Stimulated activated memory B cell treated with anti-CD40 and anti-IgM and Interleukin-4, amounts not matched to agents 10 μg/mL and 1 μg/mL and 100 μg/mL, for 72 hours (primary cell): ENCODE results near the gene MRPL42.
"Not testable (repeated sequence)": the region's sequence is repeated elsewhere in the genome, so short reads cannot be mapped to it uniquely, and the experiment has no call there.

ENCODE experiments used
- ATAC-seq: fragments of 150-1000 bp; cut with Tn5 transposase; 2 replicates; pipeline ENCODE4 v1.10.0; 2021
- H3K27ac Mint-ChIP-seq: one replicate; pipeline ENCODE4 v1.8.0; 2022; ENCODE audit warnings: mild to moderate bottlenecking, mixed read lengths
- H3K27me3 Mint-ChIP-seq: one replicate; pipeline ENCODE4 v1.8.0; 2022; ENCODE audit warnings: mixed read lengths
- H3K36me3 Mint-ChIP-seq: one replicate; pipeline ENCODE4 v1.8.0; 2022; ENCODE audit warnings: mixed read lengths
- H3K4me1 Mint-ChIP-seq: one replicate; pipeline ENCODE4 v1.8.0; 2022; ENCODE audit warnings: mixed read lengths
- H3K4me3 Mint-ChIP-seq: one replicate; pipeline ENCODE4 v1.8.0; 2022; ENCODE audit warnings: mild to moderate bottlenecking, moderate library complexity, mixed read lengths
- H3K9me3 Mint-ChIP-seq: one replicate; pipeline ENCODE4 v1.8.0; 2022; ENCODE audit warnings: mixed read lengths

Gene MRPL42

DNA sequence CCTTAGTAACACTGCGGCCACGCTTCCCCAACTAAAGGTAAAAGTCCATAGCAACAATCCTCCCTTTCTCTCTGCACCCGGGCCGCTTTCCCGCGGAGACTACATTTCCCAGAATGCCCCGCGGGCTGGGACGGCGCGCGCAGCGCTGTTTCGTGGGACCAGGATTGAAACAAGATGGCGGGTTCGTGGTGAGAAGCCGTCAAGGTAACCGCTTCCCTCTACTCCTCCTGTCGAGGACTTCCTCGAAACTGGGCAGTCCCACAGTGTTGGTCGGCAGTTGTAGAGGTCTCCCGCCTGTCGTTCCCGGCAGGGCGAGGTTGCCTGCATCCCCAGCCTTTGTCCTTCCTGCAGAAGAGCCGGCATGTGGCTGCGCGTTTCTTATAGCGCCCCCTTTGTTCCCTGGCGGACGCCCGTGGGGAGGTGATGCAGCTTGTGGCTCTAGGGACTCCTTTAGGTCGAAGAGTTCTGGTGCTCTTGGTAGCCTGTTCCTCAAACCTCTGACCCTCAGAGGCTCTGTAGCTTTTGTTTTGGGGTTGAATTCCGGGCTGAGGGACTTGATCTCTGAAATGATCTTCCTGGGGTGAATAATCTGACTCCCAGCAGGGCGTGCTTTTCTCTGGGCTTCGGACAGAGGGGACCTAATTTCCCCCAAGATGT is at the start of gene MRPL42:
Gene MRPL42, plus strand, starts transcription at position 164 of the 657 bp plus-strand sequence. CDS start 1,772 bp downstream, outside the sequence.
- Mint-ChIP-seq H3K9me3 (no peaks in the 10 kb centered on the region), H3K27ac (peak within 1 kb of the TSS; percentile 94), H3K4me1 (peaks cover 33% of the 10 kb centered on the region), H3K4me3 (peak within 1 kb of the TSS; percentile 90), H3K27me3 (no peaks in the 10 kb centered on the region), H3K36me3 (peaks cover 14% of the 10 kb centered on the region)
- peak; percentile 96 for ATAC-seq

DNA sequence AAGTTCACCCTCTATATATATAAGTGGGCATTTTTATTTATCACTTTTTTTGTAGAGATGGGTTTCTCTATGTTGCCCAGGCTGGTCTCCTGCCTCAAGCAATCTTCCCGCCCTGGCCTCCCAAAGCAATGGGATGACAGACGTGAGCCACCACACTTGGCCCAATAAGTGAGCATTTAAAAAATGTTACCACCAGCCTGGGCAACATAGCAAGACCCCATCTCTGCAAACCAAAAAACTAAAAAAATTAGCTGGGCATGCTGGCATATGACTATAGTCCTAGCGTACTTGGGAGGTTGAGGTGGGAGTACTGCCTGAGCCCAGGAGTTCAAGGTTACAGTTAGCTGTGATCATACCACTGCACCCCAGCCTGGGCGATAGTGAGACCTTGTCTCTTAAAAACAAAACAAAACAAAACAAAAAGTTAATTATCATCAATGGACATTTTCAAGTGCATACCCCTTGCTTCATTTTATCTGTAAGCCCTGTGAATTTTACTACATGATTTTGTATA is 49.3 kb upstream of the MRPL42 start:
- no peak overlapping the region for H3K27ac Mint-ChIP-seq
- H3K9me3 Mint-ChIP-seq, result no peaks in the 10 kb centered on the region
- no peaks in the 10 kb centered on the region for H3K27me3 Mint-ChIP-seq
- peaks cover 82% of the 10 kb centered on the region for H3K4me1 Mint-ChIP-seq
- H3K4me3 Mint-ChIP-seq, result no peak overlapping the region
- no peak for ATAC-seq
- peaks cover 14% of the 10 kb centered on the region for H3K36me3 Mint-ChIP-seq

GRCh38 chr12:93419388-93420034 is 47.8 kb upstream of the MRPL42 start:
- peak; percentile 58 for ATAC-seq
- Mint-ChIP-seq H3K27ac (peak overlapping the region; percentile 54), H3K36me3 (peaks cover 3% of the 10 kb centered on the region), H3K9me3 (no peaks in the 10 kb centered on the region), H3K4me1 (peaks cover 81% of the 10 kb centered on the region), H3K27me3 (no peaks in the 10 kb centered on the region), H3K4me3 (peak overlapping the region; percentile 9)

GRCh38 chr12:93422050-93422449 is 45.3 kb upstream of the MRPL42 start:
- no peak overlapping the region for H3K4me3 Mint-ChIP-seq
- H3K36me3 Mint-ChIP-seq, result no peaks in the 10 kb centered on the region
- peaks cover 81% of the 10 kb centered on the region for H3K4me1 Mint-ChIP-seq
- H3K9me3 Mint-ChIP-seq, result no peaks in the 10 kb centered on the region
- H3K27me3 Mint-ChIP-seq, result no peaks in the 10 kb centered on the region
- no peak for ATAC-seq
- H3K27ac Mint-ChIP-seq, result peak overlapping the region; percentile 54

GRCh38 chr12:93425736-93426411 is 41.4 kb upstream of the MRPL42 start:
- Mint-ChIP-seq H3K4me1 (peaks cover 94% of the 10 kb centered on the region), H3K4me3 (peak overlapping the region; percentile 68), H3K27me3 (no peaks in the 10 kb centered on the region), H3K36me3 (no peaks in the 10 kb centered on the region), H3K9me3 (no peaks in the 10 kb centered on the region), H3K27ac (peak overlapping the region; percentile 54)
- ATAC-seq, result peak; percentile 60

DNA sequence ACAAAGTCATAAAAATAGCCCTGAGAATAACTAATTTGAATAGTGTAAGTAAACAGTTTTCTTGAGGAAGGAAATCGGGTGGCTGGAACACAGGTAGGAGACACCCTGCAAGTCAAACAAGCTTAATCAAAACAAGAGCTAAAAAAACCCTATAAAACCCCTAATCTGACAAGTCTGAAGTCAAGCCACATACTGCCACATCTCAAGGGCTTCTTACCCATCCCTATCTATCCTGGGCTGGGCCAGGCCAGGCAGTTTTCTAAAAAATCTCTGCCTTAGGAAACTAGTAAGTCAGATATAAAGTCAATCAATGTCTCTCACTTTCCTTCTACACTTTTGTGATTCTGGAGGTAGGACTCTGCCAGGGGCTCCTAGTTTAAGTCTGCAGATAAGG is 40.9 kb upstream of the MRPL42 start:
- peak; percentile 78 for ATAC-seq
- Mint-ChIP-seq H3K9me3 (no peaks in the 10 kb centered on the region), H3K4me3 (peak overlapping the region; percentile 68), H3K36me3 (no peaks in the 10 kb centered on the region), H3K27ac (peak overlapping the region; percentile 54), H3K4me1 (peaks cover 94% of the 10 kb centered on the region), H3K27me3 (no peaks in the 10 kb centered on the region)

- H3K9me3 Mint-ChIP-seq, result no peaks in the 10 kb centered on the region
- peak overlapping the region; percentile 54 for H3K27ac Mint-ChIP-seq
- ATAC-seq, result no peak
- H3K4me3 Mint-ChIP-seq, result no peak overlapping the region
- H3K27me3 Mint-ChIP-seq, result no peaks in the 10 kb centered on the region
- H3K36me3 Mint-ChIP-seq, result peaks cover 10% of the 10 kb centered on the region
- H3K4me1 Mint-ChIP-seq, result peaks cover 90% of the 10 kb centered on the region
Measured at GRCh38 chr12:93427779-93428564, 39.3 kb upstream of the MRPL42 start.

DNA sequence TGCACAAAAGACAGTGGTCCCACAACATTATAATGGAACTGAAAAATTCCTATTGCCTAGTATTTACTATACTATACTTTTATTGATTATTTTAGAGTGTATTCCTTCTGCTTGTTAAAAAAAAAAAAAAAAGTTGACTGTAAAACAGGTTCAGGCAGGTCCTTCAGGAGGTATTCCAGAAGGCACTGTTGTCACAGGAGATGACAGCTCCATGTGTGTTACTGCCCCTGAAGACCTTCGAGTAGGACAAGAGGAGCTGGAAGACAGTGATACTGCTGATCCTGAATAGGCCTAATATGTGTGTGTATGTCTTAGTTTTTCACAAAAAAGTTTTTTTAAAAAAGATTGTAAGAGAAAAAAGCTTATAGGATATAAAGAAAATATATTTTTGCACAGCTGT is 37.9 kb upstream of the MRPL42 start:
- H3K9me3 Mint-ChIP-seq, result no peaks in the 10 kb centered on the region
- H3K4me1 Mint-ChIP-seq, result peaks cover 92% of the 10 kb centered on the region
- peak overlapping the region; percentile 54 for H3K27ac Mint-ChIP-seq
- peaks cover 10% of the 10 kb centered on the region for H3K36me3 Mint-ChIP-seq
- no peak for ATAC-seq
- H3K4me3 Mint-ChIP-seq, result no peak overlapping the region
- no peaks in the 10 kb centered on the region for H3K27me3 Mint-ChIP-seq

DNA sequence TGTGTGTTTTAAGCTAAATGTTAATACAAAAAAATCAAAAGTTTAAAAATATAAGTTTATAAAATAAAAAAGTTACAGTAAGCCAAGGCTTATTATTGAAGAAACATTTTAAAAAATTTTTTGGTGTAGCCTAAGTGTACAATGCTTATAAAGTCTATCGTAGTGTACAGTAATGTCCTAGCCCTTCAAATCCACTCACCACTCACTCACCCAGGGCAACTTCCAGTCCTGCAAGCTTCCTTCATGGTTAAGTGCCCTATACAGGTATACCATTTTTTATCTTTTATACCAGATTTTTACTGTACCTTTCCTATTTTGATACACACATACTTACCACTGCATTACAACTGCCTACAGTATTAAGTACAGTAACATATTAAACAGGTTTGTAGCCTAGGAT is 37.5 kb upstream of the MRPL42 start:
- Mint-ChIP-seq H3K4me3 (no peak overlapping the region), H3K4me1 (peaks cover 89% of the 10 kb centered on the region), H3K27ac (peak overlapping the region; percentile 54), H3K27me3 (no peaks in the 10 kb centered on the region), H3K36me3 (peaks cover 10% of the 10 kb centered on the region), H3K9me3 (no peaks in the 10 kb centered on the region)
- ATAC-seq, result no peak

DNA sequence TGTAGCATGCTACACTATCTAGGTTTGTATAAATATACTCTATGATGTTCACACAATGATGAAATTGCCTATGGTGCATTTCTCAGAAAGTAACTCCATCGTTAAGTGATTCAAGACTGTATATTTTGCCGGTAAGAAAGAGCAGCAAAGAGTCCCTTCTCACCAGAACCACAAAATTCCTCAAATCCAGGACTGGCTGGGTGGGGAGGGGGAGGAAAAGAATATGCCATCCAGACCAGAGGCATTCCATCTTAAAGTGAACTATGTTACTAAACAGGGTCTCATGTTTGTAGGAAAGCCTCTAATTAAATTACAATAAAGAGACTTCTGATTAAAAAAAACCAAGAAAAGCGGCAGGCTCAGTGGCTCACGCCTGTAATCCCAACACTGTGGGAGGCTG is 37.0 kb upstream of the MRPL42 start:
- Mint-ChIP-seq H3K27ac (peak overlapping the region; percentile 54), H3K4me1 (peaks cover 89% of the 10 kb centered on the region), H3K27me3 (no peaks in the 10 kb centered on the region), H3K4me3 (no peak overlapping the region), H3K9me3 (no peaks in the 10 kb centered on the region), H3K36me3 (peaks cover 10% of the 10 kb centered on the region)
- ATAC-seq, result no peak

DNA sequence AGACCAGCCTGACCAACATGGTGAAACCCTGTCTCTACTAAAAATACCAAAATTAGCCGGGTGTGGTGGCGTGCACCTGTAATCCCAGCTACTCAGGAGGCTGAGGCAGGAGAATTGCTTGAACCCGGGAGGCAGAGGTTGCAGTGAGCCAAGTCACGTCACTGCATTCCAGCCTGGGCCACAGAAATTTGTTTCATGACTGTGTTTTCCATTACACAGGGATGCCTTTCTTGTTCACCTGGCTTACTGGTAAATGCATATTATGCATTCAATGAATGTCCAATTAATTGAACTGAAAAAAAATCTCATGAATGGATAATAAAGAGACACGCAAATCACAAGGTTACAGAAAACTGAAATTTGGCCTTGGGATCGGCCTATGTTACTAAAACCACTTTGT is 35.3 kb upstream of the MRPL42 start:
- not testable (repeated sequence) for H3K4me3 Mint-ChIP-seq, H3K9me3 Mint-ChIP-seq, H3K36me3 Mint-ChIP-seq, H3K27me3 Mint-ChIP-seq, ATAC-seq
- peaks cover 88% of the 10 kb centered on the region for H3K4me1 Mint-ChIP-seq
- H3K27ac Mint-ChIP-seq, result peak overlapping the region; percentile 70

GRCh38 chr12:93434256-93434865 is 33.0 kb upstream of the MRPL42 start:
- Mint-ChIP-seq H3K27me3 (no peaks in the 10 kb centered on the region), H3K4me1 (peaks cover 88% of the 10 kb centered on the region), H3K27ac (peak overlapping the region; percentile 60), H3K9me3 (no peaks in the 10 kb centered on the region), H3K36me3 (peaks cover 10% of the 10 kb centered on the region), H3K4me3 (peak overlapping the region; percentile 56)
- no peak for ATAC-seq

GRCh38 chr12:93438266-93439050 is 28.9 kb upstream of the MRPL42 start:
- peak overlapping the region; percentile 60 for H3K27ac Mint-ChIP-seq

More at GRCh38 chr12:93438266-93439050, 28.9 kb upstream of the MRPL42 start:
- no peak for ATAC-seq
- H3K27me3 Mint-ChIP-seq, result no peaks in the 10 kb centered on the region
- no peaks in the 10 kb centered on the region for H3K36me3 Mint-ChIP-seq
- peaks cover 84% of the 10 kb centered on the region for H3K4me1 Mint-ChIP-seq
- H3K4me3 Mint-ChIP-seq, result peak overlapping the region; percentile 73
- H3K9me3 Mint-ChIP-seq, result no peaks in the 10 kb centered on the region
